Glutamatergic neuron (in vitro differentiated cells): Measurements from ENCODE around the gene SEC61G. TPM values are rescaled to one million over a fixed set of nuclear protein-coding genes. Genes with fewer than 3 reads are reported as not detected.
A peak's percentile ranks its signal among the peaks of the same experiment; 100 is the strongest.

ENCODE experiments used
- DNase-seq: peaks from one replicate; pipeline ENCODE4 v3.0.0; 2022
- H3K27ac Mint-ChIP-seq: one replicate; pipeline ENCODE4 v1.8.0; 2020; ENCODE audit warnings: mild to moderate bottlenecking, mixed read lengths, inconsistent platforms; ENCODE audit not compliant: unreplicated experiment
- H3K27me3 Mint-ChIP-seq: one replicate; pipeline ENCODE4 v1.8.0; 2020; ENCODE audit warnings: mild to moderate bottlenecking, moderate library complexity, mixed read lengths, inconsistent platforms; ENCODE audit not compliant: unreplicated experiment
- H3K36me3 Mint-ChIP-seq: one replicate; pipeline ENCODE4 v1.8.0; 2020; ENCODE audit warnings: mild to moderate bottlenecking, mixed read lengths, inconsistent platforms; ENCODE audit not compliant: unreplicated experiment
- H3K4me1 Mint-ChIP-seq: one replicate; pipeline ENCODE4 v1.8.0; 2020; ENCODE audit warnings: mild to moderate bottlenecking, low read depth, mixed read lengths, inconsistent platforms; ENCODE audit not compliant: unreplicated experiment
- H3K4me3 Mint-ChIP-seq: one replicate; pipeline ENCODE4 v1.8.0; 2020; ENCODE audit warnings: mild to moderate bottlenecking, mixed read lengths, inconsistent platforms; ENCODE audit not compliant: unreplicated experiment
- H3K9me3 Mint-ChIP-seq: one replicate; pipeline ENCODE4 v1.8.0; 2020; ENCODE audit warnings: mild to moderate bottlenecking, moderate library complexity, mixed read lengths, inconsistent platforms; ENCODE audit not compliant: unreplicated experiment
- total RNA-seq: library from RNA; stranded (reverse); fragmentation: NEBNext Ultra II Directional; extraction: Animal tissue kit (Norgen Biotek cat#: 25700); gene quantifications from one replicate; pipeline ENCODE4 v1.2.1, GENCODE V29; 2021; ENCODE audit not compliant: unreplicated experiment
- TF ChIP-seq, protein P1 (sequence below): fragments of 200-600 bp; sonication (generic); IDR thresholded peaks from one replicate; pipeline ENCODE4 v1.5.0; 2021; ENCODE audit not compliant: partially characterized antibody, unreplicated experiment

SEC61G gene
- total RNA-seq, 1 donor from 2014 or later = 103 TPM

DNA sequence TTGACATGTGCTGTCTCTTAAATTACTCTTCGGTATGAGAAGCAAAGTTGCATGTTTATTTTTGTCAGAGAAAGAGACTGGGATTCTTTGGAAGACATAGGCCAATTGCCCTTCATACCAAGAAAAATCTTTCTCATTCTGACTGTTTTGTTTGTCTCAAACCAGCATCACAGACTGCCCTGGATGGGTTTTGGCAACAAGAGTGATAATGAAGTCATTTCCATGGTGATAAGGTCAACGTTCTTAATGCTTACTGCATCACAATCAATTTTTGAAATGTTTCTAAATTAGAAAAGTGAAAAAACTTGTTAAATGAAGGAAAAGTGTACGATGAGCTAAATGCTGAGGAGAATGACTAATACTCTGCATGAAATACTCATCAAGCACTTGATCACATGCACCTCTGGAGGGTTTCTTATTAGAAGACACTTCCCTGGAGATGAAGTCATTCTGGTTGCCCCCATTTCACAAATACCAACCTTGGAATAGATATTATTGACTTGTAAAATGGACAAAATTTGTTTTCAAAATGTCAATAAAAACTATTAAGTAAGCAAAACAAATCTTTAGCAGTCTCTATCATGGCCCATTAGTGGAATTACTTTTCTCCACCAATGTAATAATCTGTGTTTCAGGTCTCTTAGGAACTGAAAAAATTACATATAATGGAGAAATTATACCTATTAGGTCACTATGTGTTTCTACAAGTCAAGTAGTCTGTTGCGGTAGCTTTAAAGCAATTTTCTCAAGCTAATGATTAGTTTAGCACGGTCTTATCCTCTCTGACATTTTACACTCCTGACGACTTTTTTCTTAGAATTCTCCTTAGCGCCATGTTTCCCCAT is 19.9 kb upstream of the SEC61G start:
- TF ChIP-seq, protein P1, sequence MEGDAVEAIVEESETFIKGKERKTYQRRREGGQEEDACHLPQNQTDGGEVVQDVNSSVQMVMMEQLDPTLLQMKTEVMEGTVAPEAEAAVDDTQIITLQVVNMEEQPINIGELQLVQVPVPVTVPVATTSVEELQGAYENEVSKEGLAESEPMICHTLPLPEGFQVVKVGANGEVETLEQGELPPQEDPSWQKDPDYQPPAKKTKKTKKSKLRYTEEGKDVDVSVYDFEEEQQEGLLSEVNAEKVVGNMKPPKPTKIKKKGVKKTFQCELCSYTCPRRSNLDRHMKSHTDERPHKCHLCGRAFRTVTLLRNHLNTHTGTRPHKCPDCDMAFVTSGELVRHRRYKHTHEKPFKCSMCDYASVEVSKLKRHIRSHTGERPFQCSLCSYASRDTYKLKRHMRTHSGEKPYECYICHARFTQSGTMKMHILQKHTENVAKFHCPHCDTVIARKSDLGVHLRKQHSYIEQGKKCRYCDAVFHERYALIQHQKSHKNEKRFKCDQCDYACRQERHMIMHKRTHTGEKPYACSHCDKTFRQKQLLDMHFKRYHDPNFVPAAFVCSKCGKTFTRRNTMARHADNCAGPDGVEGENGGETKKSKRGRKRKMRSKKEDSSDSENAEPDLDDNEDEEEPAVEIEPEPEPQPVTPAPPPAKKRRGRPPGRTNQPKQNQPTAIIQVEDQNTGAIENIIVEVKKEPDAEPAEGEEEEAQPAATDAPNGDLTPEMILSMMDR = no peak
- Mint-ChIP-seq H3K27me3 (no peaks in the 10 kb centered on the region), H3K9me3 (peaks cover 3% of the 10 kb centered on the region), H3K4me1 (no peaks in the 10 kb centered on the region), H3K27ac (no peak overlapping the region), H3K4me3 (no peak overlapping the region), H3K36me3 (peaks cover 7% of the 10 kb centered on the region)
- no peak for DNase-seq

DNA sequence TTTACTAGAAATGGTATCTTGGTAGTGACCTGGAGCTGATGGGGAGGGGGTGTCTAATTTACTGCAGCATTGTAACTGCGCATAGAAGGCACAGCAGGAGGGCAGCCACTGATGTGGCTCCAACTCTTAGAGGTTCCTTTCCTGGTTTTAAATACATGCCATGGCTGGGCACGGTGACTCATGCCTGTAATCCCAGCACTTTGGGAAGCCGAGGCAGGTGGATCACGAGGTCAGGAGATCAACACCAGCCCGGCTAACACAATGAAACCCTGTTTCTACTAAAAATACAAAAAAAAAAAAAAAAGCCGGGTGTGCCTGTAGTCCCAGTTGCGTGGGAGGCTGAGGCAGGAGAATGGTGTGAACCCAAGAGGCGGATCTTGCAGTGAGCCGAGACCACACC is 19.2 kb upstream of the SEC61G start:
- Mint-ChIP-seq H3K36me3 (peaks cover 7% of the 10 kb centered on the region), H3K27me3 (no peaks in the 10 kb centered on the region), H3K27ac (no peak overlapping the region), H3K4me1 (no peaks in the 10 kb centered on the region), H3K9me3 (peaks cover 3% of the 10 kb centered on the region), H3K4me3 (no peak overlapping the region)
- no peak for DNase-seq
- TF ChIP-seq, protein P1 = no peak

DNA sequence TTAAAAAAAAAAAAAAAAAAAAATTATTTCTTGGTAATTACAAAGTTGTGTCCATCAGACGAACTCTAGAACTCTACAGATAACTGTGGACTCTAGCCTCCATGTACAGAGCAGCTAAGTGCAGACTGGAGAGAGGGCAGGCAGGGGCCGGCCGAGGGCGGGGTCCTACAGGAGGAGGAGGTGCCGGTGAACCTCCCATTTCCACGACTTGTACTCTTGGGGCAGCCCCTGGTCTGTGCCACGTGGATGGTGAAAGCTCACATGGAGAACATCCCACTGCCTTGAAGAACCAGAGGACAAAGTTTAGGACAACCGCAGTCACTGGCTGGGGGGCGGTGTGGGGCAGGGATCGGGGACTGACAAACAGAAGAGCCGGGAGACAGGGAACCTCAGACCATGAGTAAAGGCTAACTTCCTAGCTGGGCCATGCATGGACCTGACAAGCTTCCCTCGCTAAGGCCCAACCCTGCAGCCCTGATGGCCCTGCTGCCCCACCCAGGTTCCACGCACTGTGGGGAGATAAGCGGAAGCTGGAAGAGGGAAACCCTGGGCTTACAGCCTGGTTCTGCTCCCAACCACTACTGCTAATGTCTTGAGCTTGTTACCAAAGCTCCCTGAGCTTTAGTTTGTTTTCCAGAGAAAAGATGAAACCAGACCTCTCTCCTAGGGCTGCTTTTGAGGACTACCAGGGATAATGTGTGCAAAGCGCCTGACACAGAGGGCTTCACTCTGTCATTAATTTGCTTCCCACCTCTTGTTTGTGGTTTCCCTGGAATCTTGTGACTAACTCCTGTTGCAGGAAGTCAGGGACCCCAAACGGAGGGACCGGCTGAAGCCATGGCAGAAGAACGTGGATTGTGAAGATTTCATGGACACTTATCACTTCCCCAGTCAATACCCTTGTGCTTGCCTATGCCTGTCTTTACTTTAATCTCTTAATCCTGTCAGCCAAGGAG is 16.1 kb upstream of the SEC61G start:
- no peak for DNase-seq
- no peaks in the 10 kb centered on the region for H3K27me3 Mint-ChIP-seq
- H3K4me3 Mint-ChIP-seq = no peak overlapping the region
- peaks cover 7% of the 10 kb centered on the region for H3K36me3 Mint-ChIP-seq
- TF ChIP-seq, protein P1 = no peak
- peaks cover 3% of the 10 kb centered on the region for H3K9me3 Mint-ChIP-seq
- no peaks in the 10 kb centered on the region for H3K4me1 Mint-ChIP-seq
- H3K27ac Mint-ChIP-seq = no peak overlapping the region

GRCh38 chr7:54773472-54774399 is 14.7 kb upstream of the SEC61G start:
- no peaks in the 10 kb centered on the region for H3K4me1 Mint-ChIP-seq
- H3K4me3 Mint-ChIP-seq = peak overlapping the region; percentile 58
- TF ChIP-seq, protein P1 = peak; percentile 81
- H3K36me3 Mint-ChIP-seq = peaks cover 7% of the 10 kb centered on the region
- peak; percentile 88 for DNase-seq
- no peak overlapping the region for H3K27ac Mint-ChIP-seq
- peaks cover 3% of the 10 kb centered on the region for H3K9me3 Mint-ChIP-seq
- no peaks in the 10 kb centered on the region for H3K27me3 Mint-ChIP-seq
